Ascending aorta (tissue), 2 donors: Measurements from ENCODE around the gene DEPDC5. TPM values are rescaled to one million over a fixed set of nuclear protein-coding genes. Genes with fewer than 3 reads are reported as not detected.
A peak's percentile ranks its signal among the peaks of the same experiment; 100 is the strongest.
"Not testable (repeated sequence)": the region's sequence is repeated elsewhere in the genome, so short reads cannot be mapped to it uniquely, and the experiment has no call there.

Experiments
- DNase-seq, 2 donors: peaks; one replicate each; pipeline ENCODE4 v3.0.0-alpha.2; 2019; ENCODE audit warnings: low spot score in 2 of 2
- H3K27ac ChIP-seq, 2 donors: fragments of 200-600 bp; sonication (generic); one replicate each; pipeline ENCODE4 v1.5.1; 2016 to 2017; ENCODE audit warnings: mild to moderate bottlenecking in 1 of 2
- H3K27me3 ChIP-seq: fragments of 200-600 bp; sonication (generic); one replicate; pipeline ENCODE4 v1.5.1; 2017
- H3K36me3 ChIP-seq, 2 donors: fragments of 200-600 bp; sonication (generic); one replicate each; pipeline ENCODE4 v1.5.1; 2016
- H3K4me1 ChIP-seq, 2 donors: fragments of 200-600 bp; sonication (generic); one replicate each; pipeline ENCODE4 v1.5.1; 2016 to 2017; ENCODE audit warnings: mild to moderate bottlenecking in 1 of 2
- H3K4me3 ChIP-seq, 2 donors: fragments of 200-600 bp; sonication (generic); one replicate each; pipeline ENCODE4 v1.5.1; 2016 to 2017; ENCODE audit warnings: mild to moderate bottlenecking in 1 of 2
- H3K9me3 ChIP-seq, 2 donors: fragments of 200-600 bp; sonication (generic); one replicate each; pipeline ENCODE4 v1.5.1; 2016
- intact Hi-C: fragments of 100-400 bp; cut with DNase I; formaldehyde crosslinking; loops from one replicate; pipeline ENCODE4 v1.15.1; 2023
- total RNA-seq: library from RNA; depleted of rRNA; stranded (reverse); fragments of >200 nt; gene quantifications from one replicate; pipeline ENCODE4 v1.1.0, GENCODE V29; 2016
- TF ChIP-seq, protein P1 (sequence below), 3 experiments: fragments of 200-600 bp in 2 of 3; fragments of 450-650 bp in 1 of 3; sonication (generic) in 2 of 3; IDR thresholded peaks; one replicate each; pipeline ENCODE4 v1.5.1; 2016 to 2019; ENCODE audit warnings: antibody characterized with exemption in 3 of 3, mild to moderate bottlenecking in 1 of 3, moderate library complexity in 1 of 3

The DEPDC5 gene
- total RNA-seq, 1 donor from 2014 or later: 5.2 TPM

DNA sequence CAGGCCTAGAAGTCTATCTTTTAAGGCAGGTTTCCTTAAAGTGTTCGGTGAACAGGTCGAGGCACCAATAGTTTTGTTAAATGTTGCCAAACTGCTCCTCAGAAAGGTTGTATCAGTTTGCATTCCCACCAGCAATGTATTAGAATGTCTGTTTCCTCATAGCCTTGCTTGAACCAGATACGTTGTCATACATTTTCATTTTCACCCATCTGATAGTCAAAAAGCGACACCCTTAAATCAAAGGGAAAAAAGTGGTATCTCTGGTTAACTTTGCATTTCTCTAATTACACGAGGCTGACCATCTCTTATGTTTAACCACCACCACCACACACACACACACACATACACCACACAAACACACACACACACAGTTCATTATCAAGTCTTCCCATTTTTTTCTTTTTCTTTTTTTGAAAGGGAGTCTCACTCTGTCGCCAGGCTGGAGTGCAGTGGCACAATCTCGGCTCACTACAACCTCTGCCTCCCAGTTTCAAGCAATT is 20.2 kb upstream of the DEPDC5 start:
- no peak overlapping the region for H3K27ac ChIP-seq
- H3K27me3 ChIP-seq: no peaks in the 10 kb centered on the region
- TF ChIP-seq, protein P1, sequence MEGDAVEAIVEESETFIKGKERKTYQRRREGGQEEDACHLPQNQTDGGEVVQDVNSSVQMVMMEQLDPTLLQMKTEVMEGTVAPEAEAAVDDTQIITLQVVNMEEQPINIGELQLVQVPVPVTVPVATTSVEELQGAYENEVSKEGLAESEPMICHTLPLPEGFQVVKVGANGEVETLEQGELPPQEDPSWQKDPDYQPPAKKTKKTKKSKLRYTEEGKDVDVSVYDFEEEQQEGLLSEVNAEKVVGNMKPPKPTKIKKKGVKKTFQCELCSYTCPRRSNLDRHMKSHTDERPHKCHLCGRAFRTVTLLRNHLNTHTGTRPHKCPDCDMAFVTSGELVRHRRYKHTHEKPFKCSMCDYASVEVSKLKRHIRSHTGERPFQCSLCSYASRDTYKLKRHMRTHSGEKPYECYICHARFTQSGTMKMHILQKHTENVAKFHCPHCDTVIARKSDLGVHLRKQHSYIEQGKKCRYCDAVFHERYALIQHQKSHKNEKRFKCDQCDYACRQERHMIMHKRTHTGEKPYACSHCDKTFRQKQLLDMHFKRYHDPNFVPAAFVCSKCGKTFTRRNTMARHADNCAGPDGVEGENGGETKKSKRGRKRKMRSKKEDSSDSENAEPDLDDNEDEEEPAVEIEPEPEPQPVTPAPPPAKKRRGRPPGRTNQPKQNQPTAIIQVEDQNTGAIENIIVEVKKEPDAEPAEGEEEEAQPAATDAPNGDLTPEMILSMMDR (IDR thresholded peaks at IDR 0.05): no peak
- H3K36me3 ChIP-seq: peaks cover 3 to 4% of the 10 kb centered on the region in 2 donors
- no peak overlapping the region for H3K4me3 ChIP-seq
- H3K9me3 ChIP-seq: no peaks in the 10 kb centered on the region
- H3K4me1 ChIP-seq: no peaks in the 10 kb centered on the region
- DNase-seq: no peak
- intact Hi-C loops: no loop called here

DNA sequence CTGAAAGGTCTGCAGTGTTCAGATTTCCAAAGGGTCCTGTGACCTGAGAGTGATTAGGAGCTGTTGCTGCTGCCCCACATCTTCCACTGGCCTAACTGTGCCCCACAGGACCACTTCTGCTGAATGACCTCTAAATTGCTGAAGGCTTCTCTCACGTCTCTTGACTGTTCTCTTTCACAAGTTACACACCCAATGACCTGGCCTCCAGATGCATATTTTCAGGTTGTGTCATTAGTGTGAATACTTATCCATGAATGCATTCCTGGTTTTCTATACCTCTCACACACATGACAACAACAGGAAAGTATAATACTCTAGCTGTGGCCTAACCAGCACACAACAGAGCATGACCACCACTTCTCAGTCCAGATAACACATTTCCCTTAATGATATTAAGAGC is 19.3 kb upstream of the DEPDC5 start:
- intact Hi-C loops: no loop called here

DNA sequence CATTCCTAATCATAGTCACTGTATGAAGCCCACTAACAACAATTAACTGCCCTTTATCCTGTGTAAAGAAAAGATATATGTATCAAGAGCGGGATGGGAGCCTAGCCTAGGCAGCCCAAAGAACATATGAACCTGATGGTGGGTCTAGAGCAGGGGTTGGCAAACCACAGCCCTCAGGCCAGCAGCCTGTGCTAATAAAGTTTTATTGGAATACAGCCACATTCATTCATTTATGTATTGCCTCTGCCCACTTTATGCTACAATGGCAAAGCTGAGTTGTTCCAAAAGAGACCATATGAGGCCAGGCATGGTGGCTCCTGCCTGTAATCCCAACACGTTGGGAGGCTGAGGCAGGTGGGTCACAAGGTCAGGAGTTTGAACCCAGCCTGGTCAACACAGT is 17.4 kb upstream of the DEPDC5 start:
- Histone ChIP-seq H3K4me1 (peaks cover 4 to 6% of the 10 kb centered on the region in 2 donors), H3K9me3 (no peaks in the 10 kb centered on the region), H3K36me3 (peaks cover 4 to 8% of the 10 kb centered on the region in 2 donors), H3K27me3 (no peaks in the 10 kb centered on the region), H3K4me3 (no peak overlapping the region), H3K27ac (no peak overlapping the region)
- intact Hi-C loops: no loop called here
- TF ChIP-seq, protein P1 (IDR thresholded peaks at IDR 0.05): no peak
- no peak for DNase-seq

More for the DNA sequence above, 19.3 kb upstream of the DEPDC5 start:
- Histone ChIP-seq H3K4me3 (no peak overlapping the region), H3K27ac (no peak overlapping the region), H3K36me3 (peaks cover 3 to 4% of the 10 kb centered on the region in 2 donors), H3K27me3 (no peaks in the 10 kb centered on the region), H3K4me1 (peaks cover 0 to 5% of the 10 kb centered on the region in 2 donors), H3K9me3 (no peaks in the 10 kb centered on the region)
- TF ChIP-seq, protein P1 (IDR thresholded peaks at IDR 0.05): no peak
- no peak for DNase-seq

DNA sequence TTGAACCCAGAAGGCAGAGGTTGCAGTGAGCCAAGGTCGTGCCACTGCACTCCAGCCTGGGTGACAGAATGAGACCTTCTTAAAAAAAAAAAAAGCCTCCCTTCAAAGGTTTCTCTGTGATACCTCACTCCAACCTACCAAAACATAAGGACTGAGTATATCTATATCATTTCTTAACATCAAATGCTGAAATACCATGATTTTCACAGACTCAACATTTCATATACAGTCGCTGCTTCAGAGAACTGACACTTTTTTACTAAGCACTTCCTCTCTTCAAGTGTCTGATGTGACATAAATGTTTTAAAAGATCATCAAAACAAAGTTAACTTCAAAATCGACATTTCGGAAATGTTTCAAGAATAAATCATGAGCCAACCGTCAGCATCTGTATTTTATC is 15.9 kb upstream of the DEPDC5 start:
- peaks cover 4 to 8% of the 10 kb centered on the region in 2 donors for H3K36me3 ChIP-seq
- TF ChIP-seq, protein P1 (IDR thresholded peaks at IDR 0.05): no peak

DNA sequence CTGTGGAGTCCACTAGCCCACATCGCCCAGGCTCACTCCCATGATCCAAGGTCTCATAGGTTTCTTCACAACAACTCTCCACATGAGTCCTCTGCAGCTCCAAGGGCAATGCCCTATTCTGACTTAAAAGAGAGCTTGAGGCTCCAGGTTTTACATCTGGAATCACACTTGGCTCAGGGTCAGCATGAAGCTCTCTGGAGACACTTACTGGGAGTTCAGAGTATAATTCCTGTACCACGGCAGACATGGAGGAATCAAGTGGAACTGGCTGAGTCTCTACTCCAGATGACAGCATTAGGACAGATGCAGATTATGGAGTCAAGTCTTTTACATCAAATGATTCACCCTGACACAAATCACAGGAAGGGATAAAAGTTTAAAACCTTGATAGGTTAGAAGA is 15.3 kb upstream of the DEPDC5 start:
- Histone ChIP-seq H3K9me3 (no peaks in the 10 kb centered on the region), H3K36me3 (peaks cover 4 to 8% of the 10 kb centered on the region in 2 donors), H3K27ac (no peak overlapping the region), H3K27me3 (no peaks in the 10 kb centered on the region), H3K4me3 (no peak overlapping the region), H3K4me1 (peaks cover 4 to 9% of the 10 kb centered on the region in 2 donors)
- no peak for DNase-seq
- intact Hi-C loops: no loop called here
- TF ChIP-seq, protein P1 (IDR thresholded peaks at IDR 0.05): no peak

More for the DNA sequence above, 15.9 kb upstream of the DEPDC5 start:
- DNase-seq: no peak
- Histone ChIP-seq H3K4me1 (peaks cover 4 to 9% of the 10 kb centered on the region in 2 donors), H3K27me3 (no peaks in the 10 kb centered on the region), H3K4me3 (no peak overlapping the region), H3K9me3 (no peaks in the 10 kb centered on the region), H3K27ac (no peak overlapping the region)
- intact Hi-C loops: no loop called here

DNA sequence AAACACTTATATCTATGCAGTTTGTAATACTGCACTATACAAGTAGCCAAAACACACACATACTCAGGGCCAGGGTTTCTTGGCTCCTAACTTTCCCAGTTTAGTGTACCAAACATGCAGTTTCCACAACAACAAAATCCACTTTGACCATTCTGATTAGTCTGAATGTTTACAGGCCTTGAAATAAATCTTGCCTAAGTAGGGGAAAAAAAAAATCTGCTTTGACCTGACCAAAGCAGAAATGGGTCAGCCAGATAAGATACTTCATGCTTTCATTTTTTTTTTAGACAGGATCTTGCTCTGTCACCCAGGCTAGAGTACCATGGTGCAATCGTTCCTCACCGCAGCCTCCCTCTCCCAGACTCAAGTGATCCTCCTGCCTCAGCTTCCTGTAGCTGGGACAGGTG is 14.0 kb upstream of the DEPDC5 start:
- Histone ChIP-seq H3K36me3 (peaks cover 4 to 5% of the 10 kb centered on the region in 2 donors), H3K4me1 (peaks cover 4 to 9% of the 10 kb centered on the region in 2 donors), H3K4me3 (no peak overlapping the region), H3K27ac (peak overlapping the region in 1 of 2 donors; percentile 60), H3K27me3 (no peaks in the 10 kb centered on the region), H3K9me3 (no peaks in the 10 kb centered on the region)
- intact Hi-C loops: no loop called here
- DNase-seq: no peak
- TF ChIP-seq, protein P1 (IDR thresholded peaks at IDR 0.05): no peak

DNA sequence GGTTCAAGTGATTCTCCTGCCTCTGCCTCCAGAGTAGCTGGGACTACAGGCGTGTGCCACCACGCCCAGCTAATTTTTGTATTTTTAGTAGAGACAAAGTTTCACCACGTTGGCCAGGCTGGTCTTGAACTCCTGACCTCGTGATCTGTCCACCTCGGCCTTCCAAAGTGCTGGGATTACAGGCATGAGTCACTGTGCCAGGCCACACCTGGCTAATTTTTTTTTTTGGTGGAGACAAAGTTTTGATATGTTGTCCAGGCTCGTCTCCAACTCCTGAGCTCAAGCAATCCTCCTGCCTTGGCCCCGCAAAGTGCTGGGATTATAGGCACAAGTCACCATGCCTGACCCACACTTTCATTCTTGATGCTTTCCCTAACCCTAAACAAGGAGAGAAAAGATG is 13.5 kb upstream of the DEPDC5 start:
- H3K4me1 ChIP-seq, H3K36me3 ChIP-seq, H3K27me3 ChIP-seq, H3K4me3 ChIP-seq, DNase-seq, intact Hi-C loops, H3K9me3 ChIP-seq: not testable (repeated sequence)
- H3K27ac ChIP-seq: peak overlapping the region in 1 of 2 donors; percentile 60
